Frontal cortex (tissue), 4 donors: ENCODE results near the gene MYT1. TPM values are rescaled to one million over a fixed set of nuclear protein-coding genes. Genes with fewer than 3 reads are reported as not detected.

Source experiments
- DNase-seq, 2 donors: peaks; one replicate each; pipeline ENCODE4 v3.0.0; 2012; ENCODE audit warnings: low spot score in 2 of 2
- FAIRE-seq: peaks from 2 replicates; lab custom pipeline; 2012; peaks lifted over from hg19 to GRCh38; lab: Jason Lieb, UNC
- total RNA-seq: library from RNA; depleted of rRNA; stranded (reverse); fragments of >200 nt; gene quantifications from one replicate; pipeline ENCODE4 v1.2.3, GENCODE V29; 2014
- donor health status: control.
- donor health status: control.
- donor health status: control.

Gene MYT1
- total RNA-seq, 1 donor from 2014 or later = 6.9 TPM

GRCh38 chr20:64138276-64138815 lies 25.9 kb upstream of the MYT1 start:
- DNase-seq (no peak), FAIRE-seq (no peak)

DNA sequence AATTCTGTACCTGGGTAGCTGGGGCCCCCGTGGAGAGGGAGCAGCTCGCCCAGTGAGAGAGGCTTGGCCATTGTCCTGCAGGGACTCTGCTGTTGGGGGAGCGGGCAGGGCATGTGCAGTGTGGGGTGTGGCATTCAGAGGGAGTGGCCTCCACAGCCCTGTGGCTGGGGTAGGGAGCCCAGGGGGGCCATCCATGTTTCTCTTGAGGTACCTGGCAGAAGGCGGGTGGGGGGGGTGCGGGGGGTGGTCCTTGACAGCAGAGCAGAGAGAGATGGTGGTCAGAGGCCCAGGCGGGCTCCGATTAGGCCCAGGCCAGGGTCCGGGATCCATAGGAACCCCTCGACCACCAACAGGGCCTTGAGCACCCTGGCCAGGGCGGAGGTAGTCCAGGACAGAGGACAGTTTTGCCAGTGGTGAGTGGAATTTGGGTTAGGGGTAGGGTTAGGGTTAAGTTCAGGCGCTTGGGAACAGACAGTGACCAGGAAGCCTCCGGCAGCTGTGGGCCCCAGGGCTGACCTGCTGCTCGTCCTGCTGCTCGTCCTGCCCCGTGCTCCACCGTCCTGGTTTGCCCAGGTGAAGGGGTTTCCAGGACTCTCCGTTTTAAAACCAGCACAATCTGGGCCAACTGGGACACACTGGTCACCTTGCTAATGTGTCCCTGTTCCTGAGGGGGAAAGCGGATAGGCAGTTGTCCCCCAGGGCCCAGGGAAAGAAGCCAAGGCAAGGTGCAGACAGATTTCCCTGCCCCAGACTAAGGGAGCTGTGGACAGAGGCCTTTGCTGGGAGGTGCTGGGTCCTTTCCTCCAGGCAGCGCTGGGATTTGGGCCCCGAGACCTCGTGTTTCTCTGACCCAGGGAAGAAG lies 24.8 kb upstream of the MYT1 start:
- no peak for DNase-seq
- FAIRE-seq = no peak

DNA sequence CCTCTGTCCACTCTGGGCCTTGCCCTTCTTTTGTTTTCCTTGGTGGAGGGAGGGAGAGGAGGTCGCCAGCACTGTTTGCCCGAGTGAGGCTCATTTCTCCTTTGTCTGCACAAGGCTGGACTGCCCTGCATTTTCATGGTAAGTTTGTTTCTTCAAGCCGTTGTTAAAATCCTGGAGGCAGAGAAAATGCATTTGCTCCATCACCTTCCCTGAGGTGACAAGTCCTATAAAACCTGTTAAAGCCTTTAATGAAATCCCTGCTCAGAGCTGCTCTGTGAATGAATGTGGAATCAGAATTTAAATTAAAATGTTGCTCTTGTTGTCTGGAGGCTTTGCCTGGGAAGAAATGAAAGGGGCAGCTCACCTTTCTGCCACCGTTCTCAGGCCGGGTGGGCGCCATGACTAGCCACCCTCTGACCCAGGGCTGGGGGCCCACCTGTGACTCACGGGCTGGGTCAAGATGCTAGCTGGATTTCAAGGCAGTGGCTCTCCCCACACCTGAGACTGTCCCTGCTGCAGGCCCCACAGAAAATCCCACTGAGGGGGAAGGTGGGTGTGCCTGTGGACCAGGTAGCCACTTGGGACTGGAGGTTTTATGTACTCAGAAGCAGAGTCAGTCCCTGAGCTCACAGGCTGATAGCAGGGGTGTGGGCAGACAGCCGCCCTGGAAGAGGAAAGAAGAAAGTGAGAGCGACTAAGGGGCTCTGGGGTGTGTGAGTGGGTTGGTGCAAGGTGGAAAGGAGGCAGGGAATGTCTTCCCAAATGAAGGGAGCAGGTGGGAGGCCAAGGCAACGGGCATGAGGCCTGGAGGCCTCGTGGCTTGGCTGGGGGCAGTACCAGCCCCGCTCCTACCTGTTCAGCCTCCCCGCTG lies 24.0 kb upstream of the MYT1 start:
- no peak for DNase-seq
- FAIRE-seq = no peak

GRCh38 chr20:64140956-64141355 lies 23.3 kb upstream of the MYT1 start:
- DNase-seq (no peak), FAIRE-seq (no peak)

GRCh38 chr20:64142590-64142989 lies 21.7 kb upstream of the MYT1 start:
- DNase-seq (no peak), FAIRE-seq (no peak)

GRCh38 chr20:64143018-64143801 lies 21.0 kb upstream of the MYT1 start:
- DNase-seq (no peak), FAIRE-seq (no peak)

- FAIRE-seq (no peak), DNase-seq (no peak)
These were observed 19.9 kb upstream of the MYT1 start for GRCh38 chr20:64144144-64144912.

- FAIRE-seq (no peak), DNase-seq (no peak)
These were observed 18.6 kb upstream of the MYT1 start for GRCh38 chr20:64145458-64146300.

- no peak for DNase-seq
- no peak for FAIRE-seq
These were observed 17.8 kb upstream of the MYT1 start for GRCh38 chr20:64146301-64146935.

DNA sequence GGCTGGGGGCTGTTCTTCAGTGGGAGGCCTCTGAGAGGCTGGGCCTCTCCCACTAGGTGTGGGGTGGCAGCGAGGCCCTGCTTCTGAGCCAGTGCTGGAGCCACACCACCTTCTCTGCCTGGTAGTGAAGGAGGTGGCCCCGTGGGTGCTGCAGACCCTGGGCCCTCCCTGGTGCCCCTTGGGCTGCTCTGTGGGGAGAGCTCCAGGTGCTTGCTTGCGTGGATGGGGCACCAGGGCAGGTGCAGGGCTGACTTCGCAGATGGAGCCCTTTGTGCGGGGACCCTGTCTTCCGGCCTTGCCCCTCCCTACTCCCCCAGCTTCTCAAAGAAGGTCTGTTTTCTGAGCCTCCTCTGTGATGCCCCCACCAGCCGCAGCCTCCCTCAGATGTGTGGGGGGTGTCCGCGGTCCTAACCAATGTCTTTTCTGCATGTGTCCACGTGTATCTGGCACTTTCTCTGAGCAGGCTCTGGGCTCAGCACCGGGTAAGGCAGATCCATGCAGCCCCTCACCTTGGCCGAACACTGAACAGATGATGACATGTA lies 17.2 kb upstream of the MYT1 start:
- DNase-seq = no peak

GRCh38 chr20:64148581-64148980 lies 15.7 kb upstream of the MYT1 start:
- DNase-seq (no peak), FAIRE-seq (no peak)

More for the DNA sequence above, 17.2 kb upstream of the MYT1 start:
- FAIRE-seq = no peak

- FAIRE-seq = no peak
- DNase-seq = no peak
These were observed 15.1 kb upstream of the MYT1 start for GRCh38 chr20:64149141-64149540.

- DNase-seq = no peak
- FAIRE-seq = no peak
These were observed 14.3 kb upstream of the MYT1 start for GRCh38 chr20:64149809-64150560.

DNA sequence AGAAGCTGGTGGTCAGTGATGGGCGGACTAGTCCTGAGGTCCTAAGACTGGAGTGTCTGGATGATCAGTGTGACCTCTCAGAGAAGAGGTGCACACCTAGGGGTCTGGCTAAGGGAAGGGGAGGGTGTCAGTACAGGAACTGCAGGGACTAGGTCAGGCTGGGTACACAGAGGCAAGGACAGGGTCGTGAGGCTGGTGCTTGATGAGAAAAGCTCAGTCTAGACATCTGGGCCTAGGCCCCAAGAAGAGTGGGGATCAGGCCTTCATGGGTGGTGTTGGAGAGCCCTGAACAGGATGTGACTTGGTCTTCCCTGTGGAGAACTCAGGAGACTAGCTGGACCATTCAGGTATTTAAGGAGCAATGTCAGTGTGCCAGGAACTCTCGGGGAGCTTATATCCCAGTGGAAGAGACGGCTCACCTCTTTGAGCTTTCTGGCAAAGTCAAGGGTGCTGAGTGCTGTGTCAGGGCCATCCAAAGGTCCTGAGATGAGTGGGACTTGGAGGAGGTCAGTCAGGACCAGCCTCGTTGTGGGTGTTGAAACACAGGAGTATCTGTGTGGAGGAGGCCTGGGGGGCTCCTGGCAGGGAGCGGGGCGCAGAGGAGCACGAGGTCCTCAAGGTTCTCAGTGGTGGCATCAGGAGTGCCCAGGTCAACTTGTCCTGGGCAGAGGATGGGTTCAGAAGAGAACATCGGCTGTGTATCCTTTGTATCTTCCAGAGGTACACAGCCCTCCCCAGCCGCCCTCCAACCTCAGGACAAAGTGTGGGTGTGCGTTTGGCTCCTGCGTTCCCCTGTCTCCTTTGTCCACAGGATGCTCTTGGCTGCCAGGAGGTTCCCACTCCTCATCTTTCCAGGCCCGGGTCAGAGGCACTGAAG lies 13.3 kb upstream of the MYT1 start:
- no peak for DNase-seq
- no peak for FAIRE-seq

DNA sequence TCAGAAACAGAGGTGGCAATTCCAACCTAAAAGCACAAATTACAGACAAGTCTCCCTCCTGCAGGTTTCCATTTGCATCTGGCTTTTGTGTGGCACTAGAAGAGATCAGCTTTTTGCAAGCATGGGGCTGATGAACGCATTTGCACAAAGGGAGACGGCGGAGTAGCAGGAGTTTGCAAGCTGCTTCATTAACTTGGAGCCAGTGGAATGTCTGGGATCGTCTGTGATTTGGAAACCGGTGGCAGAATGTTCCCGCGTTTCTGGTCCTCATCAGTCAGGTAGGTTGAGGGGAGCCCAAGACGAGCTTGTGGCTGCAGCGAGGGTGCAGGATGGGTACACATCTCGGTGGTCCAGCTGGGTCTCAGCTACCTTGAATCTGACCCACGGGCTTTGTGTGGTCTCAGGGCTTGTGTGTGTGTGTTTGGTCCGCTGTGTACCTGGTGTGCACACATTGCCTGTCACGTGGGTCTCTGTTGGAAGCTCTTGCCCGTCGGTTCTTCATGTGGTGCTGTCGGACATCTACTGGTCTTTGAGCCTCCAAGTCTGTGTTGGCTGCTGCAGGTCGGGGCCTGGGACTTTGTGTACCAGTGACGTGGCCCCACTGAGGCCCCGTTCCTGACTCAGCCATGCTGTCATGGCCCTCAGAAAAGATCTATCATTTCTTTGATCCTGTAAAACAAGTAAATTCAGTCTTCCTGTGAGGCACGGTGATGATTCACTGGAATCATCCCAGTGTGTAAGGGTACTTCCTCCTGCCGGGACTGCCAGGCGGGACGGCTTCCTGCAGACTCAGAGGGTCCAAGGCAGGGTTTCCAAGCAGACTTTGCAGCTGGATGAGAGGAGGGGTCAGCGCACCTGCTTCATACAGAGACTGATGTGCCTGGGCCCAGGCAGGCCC lies 12.4 kb upstream of the MYT1 start:
- DNase-seq (no peak), FAIRE-seq (no peak)
